ENCODE results near the gene KDM4C. TPM values are rescaled to one million over a fixed set of nuclear protein-coding genes. Genes with fewer than 3 reads are reported as not detected.

The KDM4C gene
- total and polyA plus RNA-seq, 2 of the 8 experiments (the other 6 are each of a cell fraction or from before 2014, with no cell fraction given) = 13.0 to 26.1 TPM

- TF ChIP-seq ATF2 (IDR thresholded peaks at IDR 0.05; ENCODE audit: low read length) = no peak
- no peak for TF ChIP-seq KDM4A (IDR thresholded peaks at IDR 0.05; ENCODE audit: low read depth, low read length, severe bottlenecking)
- TF ChIP-seq CHD1 (IDR thresholded peaks at IDR 0.05; ENCODE audit: low read depth, low read length) = no peak
These were observed 327.6 kb downstream of the KDM4C start (continued) for GRCh38 chr9:7085357-7085756.

Measured in H1 (cell line).